Measurements from ENCODE around the gene TLNRD1.
"Not testable (repeated sequence)": the region's sequence is repeated elsewhere in the genome, so short reads cannot be mapped to it uniquely, and the experiment has no call there.

The TLNRD1 gene

DNA sequence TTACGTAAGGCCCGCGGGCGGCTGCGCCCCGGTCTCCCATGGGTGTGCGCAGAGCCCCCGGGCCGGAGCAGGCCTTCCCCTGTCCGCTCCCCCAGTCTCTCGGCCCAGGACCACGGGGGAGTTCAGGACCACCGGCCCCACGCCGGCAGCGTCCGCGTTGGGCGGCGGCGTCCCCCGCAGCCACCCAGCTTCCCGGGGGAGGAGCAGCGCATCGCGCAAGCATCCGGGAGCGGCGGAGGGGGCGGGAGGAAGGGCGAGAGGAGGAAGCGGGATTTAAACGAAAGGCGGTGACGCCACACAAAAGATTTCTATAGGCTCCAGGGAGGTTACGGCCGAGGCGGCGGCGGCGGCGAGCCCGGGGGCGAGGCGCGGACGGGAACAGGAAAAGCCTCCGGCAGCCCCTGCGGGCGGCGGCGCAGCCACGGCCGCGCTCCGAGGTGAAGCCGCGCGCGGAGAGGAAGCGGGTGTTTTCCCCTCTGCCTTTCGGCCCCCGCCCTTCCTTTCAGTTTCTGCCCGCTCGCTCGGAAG, at the start of gene TLNRD1:
Gene TLNRD1 (plus strand): TSS at position 300 of the 528 bp plus-strand sequence. CDS start 1,349 bp downstream, outside the sequence.
- DNase-seq (ENCODE audit: low read depth), result peak; percentile 78

- DNase-seq (ENCODE audit: low read depth), result no peak
Measured at GRCh38 chr15:80951941-80952340, 48.8 kb upstream of the TLNRD1 start.

DNA sequence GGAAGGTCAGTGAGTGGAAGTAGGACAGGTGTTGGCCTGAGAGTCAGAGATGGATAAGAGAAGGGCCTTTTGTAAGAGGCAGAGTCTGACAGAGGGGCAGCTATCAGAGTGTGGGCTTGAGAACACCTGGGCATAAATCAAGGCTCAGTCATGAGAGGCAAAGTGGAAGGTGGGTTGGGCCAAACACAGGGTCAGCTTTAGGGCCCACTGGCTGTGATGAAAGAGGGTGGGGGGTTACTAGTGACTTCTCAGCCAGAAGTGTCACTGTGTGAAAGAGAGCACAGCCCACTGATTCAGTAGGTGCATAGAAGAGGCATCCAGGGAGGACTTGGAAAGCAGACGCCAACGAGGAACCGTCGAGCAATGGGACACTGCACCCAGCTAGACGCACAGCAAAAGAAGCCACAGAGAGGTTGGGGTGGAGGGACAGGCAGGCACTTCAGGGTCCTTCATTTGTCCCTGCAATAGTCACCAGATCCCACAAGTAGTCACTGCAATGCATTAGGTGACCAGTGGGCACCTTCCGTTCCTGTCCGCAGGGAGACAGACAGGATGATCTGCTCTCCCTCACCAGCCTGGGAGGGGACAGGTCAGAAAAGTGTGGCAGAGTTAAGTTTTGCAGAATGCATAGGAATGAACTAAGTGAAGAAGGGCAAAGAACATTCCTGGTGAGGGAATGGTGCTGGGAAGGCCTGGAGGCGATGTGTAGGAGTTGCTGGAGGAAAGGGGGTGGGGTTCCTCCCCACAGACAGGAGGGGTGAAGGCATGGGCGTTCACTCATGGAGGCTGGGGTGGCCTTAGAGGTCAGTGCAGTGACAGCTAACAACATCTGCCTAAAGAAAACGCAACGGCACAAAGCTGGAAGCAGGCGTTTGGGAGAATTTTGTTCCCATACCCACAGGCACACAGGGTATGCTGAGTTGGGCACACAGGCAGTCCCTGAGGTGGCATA, 47.4 kb upstream of the TLNRD1 start:
- no peak for DNase-seq (ENCODE audit: low read depth)

DNA sequence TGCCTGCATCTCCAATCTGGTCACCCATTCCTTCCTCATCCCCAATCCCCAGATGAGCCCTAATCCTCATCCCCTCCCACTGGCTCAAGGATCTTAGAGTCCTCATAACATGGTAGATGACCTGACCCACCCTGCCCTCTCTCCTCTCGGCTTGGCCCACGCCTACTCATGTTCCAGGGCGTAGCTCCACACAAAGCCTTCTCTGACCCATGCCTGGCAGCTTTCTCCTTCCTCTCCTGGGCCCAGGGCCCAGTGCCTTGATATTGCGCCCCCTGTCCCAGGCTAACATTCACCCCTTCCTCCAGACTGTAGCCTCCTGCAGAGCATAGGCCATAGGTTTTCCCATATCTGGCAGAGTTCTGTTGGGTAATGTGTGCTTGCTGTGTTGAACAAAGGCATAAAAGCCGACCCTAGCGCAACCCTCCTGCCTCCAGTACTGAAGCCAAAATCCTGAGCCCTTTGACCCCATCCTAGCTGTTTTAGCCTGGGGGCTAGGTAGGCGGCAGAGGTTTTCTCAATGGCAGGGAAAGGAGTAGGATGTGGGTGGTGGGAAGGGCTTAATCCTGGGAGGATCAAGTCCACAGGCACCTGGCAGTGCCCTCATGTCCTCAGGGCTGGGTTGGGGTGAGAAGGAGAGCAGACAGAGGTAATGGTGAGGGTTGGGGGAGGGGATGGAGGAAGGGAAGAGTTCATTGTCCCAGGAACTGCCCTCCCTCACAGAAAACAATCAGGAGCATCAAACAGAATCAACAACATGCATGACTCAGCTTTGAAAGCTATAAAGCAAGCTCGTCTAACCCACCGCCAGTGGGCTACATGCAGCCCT, 46.6 kb upstream of the TLNRD1 start:
- DNase-seq (ENCODE audit: low read depth), result no peak

- DNase-seq (ENCODE audit: low read depth), result peak; percentile 48
Measured at GRCh38 chr15:80955571-80956452, 44.9 kb upstream of the TLNRD1 start.

GRCh38 chr15:80957556-80957955, 43.2 kb upstream of the TLNRD1 start:
- DNase-seq (ENCODE audit: low read depth), result no peak

GRCh38 chr15:80957976-80958375, 42.7 kb upstream of the TLNRD1 start:
- DNase-seq (ENCODE audit: low read depth), result no peak

DNA sequence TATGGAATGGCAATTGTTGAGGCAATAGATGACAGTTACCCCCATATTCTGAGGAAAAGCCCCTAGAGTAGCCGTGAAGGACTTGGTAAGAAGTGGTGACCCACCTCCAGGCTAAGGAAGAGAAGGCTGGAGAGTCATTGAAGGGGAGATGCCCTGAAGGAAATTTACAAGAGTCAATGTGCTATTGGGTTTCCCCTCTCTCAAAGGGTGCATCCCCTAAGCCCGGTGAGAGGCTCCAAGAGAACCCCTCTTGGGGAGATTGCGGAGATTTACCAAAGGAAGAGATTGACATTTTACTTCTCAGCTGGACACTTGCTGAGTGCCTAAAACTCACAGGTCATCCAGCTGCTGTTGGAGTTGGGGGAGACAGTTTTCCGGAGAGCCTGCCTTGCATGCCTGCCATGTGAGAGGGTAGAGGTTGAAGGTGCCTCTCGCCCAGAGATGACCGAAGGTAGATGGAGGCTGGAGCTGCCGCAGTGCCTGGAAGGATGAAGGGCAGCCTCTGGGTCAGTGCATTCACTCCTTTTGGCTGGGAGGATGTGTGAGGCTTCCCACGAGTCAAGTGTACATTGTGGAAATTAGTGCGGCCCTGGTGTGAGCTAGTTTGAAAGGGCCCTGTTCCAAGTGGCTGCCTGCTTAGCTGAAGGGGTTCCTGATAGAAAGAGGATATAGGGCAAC, 41.8 kb upstream of the TLNRD1 start:
- no peak for DNase-seq (ENCODE audit: low read depth)

- not testable (repeated sequence) for DNase-seq (ENCODE audit: low read depth)
Measured at GRCh38 chr15:80965454-80965853, 35.3 kb upstream of the TLNRD1 start.

DNA sequence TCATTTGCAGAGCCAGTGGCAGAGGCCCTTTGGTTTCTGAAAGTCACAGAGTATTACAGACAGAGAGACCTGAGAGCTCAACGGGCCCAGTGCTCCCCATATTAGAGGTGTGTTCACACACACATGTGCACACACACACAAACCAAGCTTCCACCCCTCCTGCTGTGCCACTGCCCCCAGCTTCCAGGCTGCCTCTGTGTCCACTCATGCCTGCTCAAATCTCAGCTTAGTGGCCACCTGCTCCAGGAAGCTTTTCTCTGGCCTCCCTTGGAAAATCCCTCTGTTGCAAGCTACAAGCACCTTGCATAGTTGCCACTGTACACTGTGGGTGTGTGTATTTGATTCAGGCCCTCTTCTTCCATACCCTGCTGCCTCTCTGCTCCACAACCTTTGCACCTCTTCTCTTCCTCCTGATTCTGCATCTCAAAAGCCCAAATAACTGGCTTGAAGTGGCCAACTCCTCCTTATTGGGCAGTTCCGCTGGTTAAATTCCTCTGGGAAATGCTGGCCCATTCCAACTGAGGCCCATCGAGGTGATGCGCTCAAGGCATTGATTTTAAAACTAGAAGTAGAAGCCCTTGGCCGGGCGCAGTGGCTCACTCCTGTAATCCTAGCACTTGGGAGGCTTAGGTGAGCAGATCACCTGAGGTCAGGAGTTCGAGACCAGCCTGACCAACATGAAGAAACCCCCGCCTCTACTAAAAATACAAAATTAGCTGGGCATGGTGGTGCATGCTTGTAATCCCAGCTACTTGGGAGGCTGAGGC, 34.1 kb upstream of the TLNRD1 start:
- DNase-seq (ENCODE audit: low read depth), result no peak

GRCh38 chr15:80967451-80967850, 33.3 kb upstream of the TLNRD1 start:
- no peak for DNase-seq (ENCODE audit: low read depth)

DNA sequence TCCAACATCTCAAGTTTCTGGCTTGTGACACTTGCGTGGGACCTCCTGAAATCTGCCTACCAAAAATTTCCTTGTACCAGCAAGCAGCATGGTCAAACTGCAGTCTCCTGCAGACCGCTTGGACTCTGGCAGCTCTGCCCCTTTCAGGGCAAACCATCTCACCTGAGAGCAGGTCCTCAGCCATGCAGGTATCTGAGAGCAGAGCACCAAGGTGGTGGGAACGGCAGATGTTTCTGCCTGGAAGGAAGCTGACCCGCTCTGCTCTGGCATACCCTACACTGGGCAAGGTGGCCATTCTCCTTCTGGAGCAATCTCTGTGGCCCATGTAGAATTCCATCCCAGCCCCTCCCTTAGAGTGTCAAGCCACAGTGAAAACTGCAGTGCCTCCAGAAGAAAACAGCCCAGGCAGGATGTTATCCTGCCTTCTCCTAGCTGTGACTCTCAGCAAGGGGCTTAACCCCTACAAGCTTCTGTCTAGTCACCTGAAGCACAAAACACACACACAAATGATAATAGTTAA, 32.7 kb upstream of the TLNRD1 start:
- DNase-seq (ENCODE audit: low read depth), result no peak

GRCh38 chr15:80969316-80969715, 31.4 kb upstream of the TLNRD1 start:
- DNase-seq (ENCODE audit: low read depth), result no peak

GRCh38 chr15:80970018-80970657, 30.6 kb upstream of the TLNRD1 start:
- DNase-seq (ENCODE audit: low read depth), result peak; percentile 46

- no peak for DNase-seq (ENCODE audit: low read depth)
Measured at GRCh38 chr15:80970658-80971057, 30.1 kb upstream of the TLNRD1 start.

- no peak for DNase-seq (ENCODE audit: low read depth)
Measured at GRCh38 chr15:80971143-80971542, 29.6 kb upstream of the TLNRD1 start.

DNA sequence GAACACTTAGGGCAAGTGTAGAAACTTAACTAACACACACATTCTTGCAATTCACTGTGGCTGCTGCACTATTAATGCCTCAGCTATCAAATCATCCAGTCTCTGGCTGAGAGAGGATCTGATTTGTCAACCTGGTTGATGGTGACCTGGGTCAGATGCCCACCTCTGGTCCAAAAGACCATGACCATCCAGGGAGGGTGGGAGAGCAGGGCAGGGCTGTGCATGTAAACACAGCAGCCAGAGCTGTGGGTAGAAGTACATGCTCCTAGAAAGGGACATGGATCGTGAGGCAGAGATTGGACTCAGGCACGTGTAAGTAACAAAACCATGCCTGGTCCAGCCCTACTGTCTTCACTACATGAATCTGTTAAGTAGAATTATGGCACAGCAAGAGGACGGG, 28.4 kb upstream of the TLNRD1 start:
- DNase-seq (ENCODE audit: low read depth), result no peak

GRCh38 chr15:80974914-80975313, 25.8 kb upstream of the TLNRD1 start:
- no peak for DNase-seq (ENCODE audit: low read depth)

GRCh38 chr15:80976851-80977250, 23.9 kb upstream of the TLNRD1 start:
- no peak for DNase-seq (ENCODE audit: low read depth)

Data from stimulated activated CD4-positive, alpha-beta T cell treated with anti-CD3 and anti-CD28 coated beads, Interleukin-2, amount 100 ng/mL, for 4 hours (primary cell).